H1 (cell line): Measurements from ENCODE around the gene CRELD1. TPM values are rescaled to one million over a fixed set of nuclear protein-coding genes. Genes with fewer than 3 reads are reported as not detected.

Experiments
- CTCF ChIA-PET: fragments of 300-600 bp; sonication (Branson Sonifier 250); formaldehyde crosslinking; loops from one replicate; lab custom pipeline; 2021; ENCODE audit not compliant: partially characterized antibody; lab: Charles Lee
- POLR2A ChIA-PET: fragments of 300-600 bp; sonication (Branson Sonifier 250); formaldehyde crosslinking; loops from one replicate; lab custom pipeline; 2021; ENCODE audit warnings: inconsistent platforms; ENCODE audit not compliant: partially characterized antibody; lab: Charles Lee
- DNase-seq, 2 experiments: peaks; one replicate each; pipeline versions ENCODE4 v3.0.0 to v3.0.0-alpha.2; 2010 to 2022; ENCODE audit warnings: low spot score in 2 of 2, low read depth in 1 of 2, mixed read lengths in 1 of 2
- FAIRE-seq: peaks from 2 replicates; lab custom pipeline; 2011; peaks lifted over from hg19 to GRCh38; lab: Jason Lieb, UNC
- H2AFZ ChIP-seq: 2 replicates; pipeline ENCODE4 v1.8.1; 2012; ENCODE audit warnings: low read length, inconsistent platforms
- H2AK5ac ChIP-seq: 2 replicates; pipeline ENCODE4 v1.6.1; 2013; ENCODE audit warnings: low read depth, low read length
- H2BK120ac ChIP-seq: replicated peaks from 2 replicates; pipeline ENCODE3; 2013; ENCODE audit warnings: low read depth, low read length, inconsistent platforms
- H2BK12ac ChIP-seq: 2 replicates; pipeline ENCODE4 v1.6.1; 2013; ENCODE audit warnings: low read depth, low read length
- H2BK15ac ChIP-seq: 2 replicates; pipeline ENCODE4 v1.6.1; 2013; ENCODE audit warnings: low read length
- H2BK20ac ChIP-seq: 2 replicates; pipeline ENCODE4 v1.6.1; 2013; ENCODE audit warnings: low read length
- H2BK5ac ChIP-seq: 2 replicates; pipeline ENCODE4 v1.6.1; 2013; ENCODE audit warnings: low read depth, low read length
- H3K14ac ChIP-seq: 2 replicates; pipeline ENCODE4 v1.6.1; 2013; ENCODE audit warnings: inconsistent platforms; ENCODE audit not compliant: insufficient read length
- H3K18ac ChIP-seq: 2 replicates; pipeline ENCODE4 v1.6.1; 2013; ENCODE audit warnings: low read length; ENCODE audit errors: extremely low read depth
- H3K23ac ChIP-seq: 2 replicates; pipeline ENCODE4 v1.6.1; 2013; ENCODE audit warnings: inconsistent platforms; ENCODE audit not compliant: insufficient read length
- H3K23me2 ChIP-seq: 2 replicates; pipeline ENCODE4 v1.6.1; 2013; ENCODE audit warnings: low read depth, low read length
- H3K27ac ChIP-seq: 2 replicates; pipeline ENCODE4 v1.6.1; 2011; ENCODE audit warnings: low read depth, low read length, inconsistent platforms
- H3K27me3 ChIP-seq, 4 experiments: replicated peaks in 1 of 4; 1 replicate in 1 of 4; 2 replicates in 3 of 4; pipeline versions ENCODE4 v1.6.1 to v1.8.1; 2011 to 2013; ENCODE audit warnings: low read length in 3 of 4, mild to moderate bottlenecking in 3 of 4, inconsistent platforms in 2 of 4, mixed read lengths in 2 of 4, moderate library complexity in 1 of 4; ENCODE audit not compliant: control insufficient read depth in 3 of 4, insufficient read depth in 3 of 4; ENCODE audit errors: extremely low read depth in 1 of 4
- H3K36me3 ChIP-seq, 4 experiments: 2 replicates each; pipeline versions ENCODE4 v1.6.1 to v1.8.1; 2011 to 2013; ENCODE audit warnings: mild to moderate bottlenecking in 4 of 4, low read length in 3 of 4, moderate library complexity in 2 of 4, control low read depth in 1 of 4, inconsistent platforms in 1 of 4; ENCODE audit not compliant: insufficient read depth in 4 of 4, control insufficient read depth in 2 of 4
- H3K4ac ChIP-seq: replicated peaks from 2 replicates; pipeline ENCODE3; 2013; ENCODE audit warnings: low read length, low read depth, mixed read lengths, inconsistent platforms; ENCODE audit not compliant: insufficient read length
- H3K4me1 ChIP-seq, 4 experiments: replicated peaks in 1 of 4; 1 replicate in 1 of 4; 2 replicates in 3 of 4; pipeline versions ENCODE4 v1.6.1 to v1.8.1; 2011 to 2013; ENCODE audit warnings: low read length in 3 of 4, inconsistent platforms in 2 of 4, mixed read lengths in 1 of 4; ENCODE audit not compliant: insufficient read depth in 4 of 4, control insufficient read depth in 3 of 4
- H3K4me2 ChIP-seq, 2 experiments: 2 replicates each; pipeline versions ENCODE4 v1.6.1 to v1.8.1; 2011 to 2013; ENCODE audit warnings: low read depth in 2 of 2, low read length in 2 of 2, control low read depth in 1 of 2, inconsistent platforms in 1 of 2, mild to moderate bottlenecking in 1 of 2; ENCODE audit not compliant: insufficient read depth in 1 of 2
- H3K4me3 ChIP-seq, 4 experiments: fragments of 200-600, 300-600 bp in 1 of 4; sonication (generic), shearing (Covaris generic), sonication (Bioruptor Twin) in 1 of 4; 2 replicates each; pipeline versions ENCODE4 v1.5.1 to v1.8.1; 2011 to 2016; ENCODE audit warnings: low read length in 4 of 4, low read depth in 3 of 4, control low read depth in 2 of 4, inconsistent platforms in 2 of 4, mild to moderate bottlenecking in 2 of 4, mixed read lengths in 1 of 4, moderate library complexity in 1 of 4; ENCODE audit not compliant: insufficient read depth in 2 of 4; ENCODE audit errors: extremely low read depth in 1 of 4
- H3K56ac ChIP-seq: replicated peaks from 2 replicates; pipeline ENCODE3; 2013; ENCODE audit warnings: low read depth, mild to moderate bottlenecking, mixed read lengths, low read length, inconsistent platforms; ENCODE audit not compliant: insufficient read length
- H3K79me1 ChIP-seq: 2 replicates; pipeline ENCODE4 v1.6.1; 2013; ENCODE audit warnings: low read depth, low read length, control low read depth
- H3K79me2 ChIP-seq, 2 experiments: 2 replicates each; pipeline versions ENCODE4 v1.6.1 to v1.8.1; 2012 to 2013; ENCODE audit warnings: low read length in 2 of 2, mild to moderate bottlenecking in 2 of 2, inconsistent platforms in 1 of 2; ENCODE audit not compliant: insufficient read depth in 2 of 2, control insufficient read depth in 1 of 2
- H3K9ac ChIP-seq, 4 experiments: replicated peaks in 1 of 4; 1 replicate in 1 of 4; 2 replicates in 3 of 4; pipeline versions ENCODE4 v1.6.1 to v1.8.1; 2011 to 2013; ENCODE audit warnings: low read depth in 3 of 4, low read length in 3 of 4, control low read depth in 2 of 4, mild to moderate bottlenecking in 2 of 4, moderate library complexity in 2 of 4, inconsistent platforms in 1 of 4; ENCODE audit errors: extremely low read depth in 1 of 4
- H3K9me3 ChIP-seq, 2 experiments: 2 replicates each; pipeline versions ENCODE4 v1.6.1 to v1.8.1; 2012 to 2013; ENCODE audit warnings: mild to moderate bottlenecking in 2 of 2, moderate library complexity in 2 of 2, control low read depth in 1 of 2, inconsistent platforms in 1 of 2, low read depth in 1 of 2, low read length in 1 of 2, mixed read lengths in 1 of 2; ENCODE audit not compliant: insufficient read depth in 2 of 2
- H4K20me1 ChIP-seq, 2 experiments: replicated peaks in 1 of 2; 2 replicates each; pipeline versions ENCODE3 to v1.8.1; 2011 to 2013; ENCODE audit warnings: inconsistent platforms in 2 of 2, low read length in 2 of 2, mild to moderate bottlenecking in 1 of 2; ENCODE audit not compliant: insufficient read depth in 2 of 2, control insufficient read depth in 1 of 2
- H4K5ac ChIP-seq: 2 replicates; pipeline ENCODE4 v1.6.1; 2013; ENCODE audit warnings: low read length, low read depth, mixed read lengths, inconsistent platforms; ENCODE audit not compliant: insufficient read length
- H4K8ac ChIP-seq: 2 replicates; pipeline ENCODE4 v1.8.0; 2013; ENCODE audit warnings: mild to moderate bottlenecking, moderate library complexity, low read length, inconsistent platforms; ENCODE audit not compliant: insufficient read depth; ENCODE audit errors: extremely low read depth
- H4K91ac ChIP-seq: replicated peaks from 2 replicates; pipeline ENCODE3; 2013; ENCODE audit warnings: low read length, mixed read lengths, inconsistent platforms; ENCODE audit not compliant: insufficient read length
- BRCA1 ChIP-seq: IDR thresholded peaks from 2 replicates; pipeline ENCODE4 v1.6.1; 2012; ENCODE audit warnings: low read depth, low read length, improper control_type of control experiment
- CHD2 ChIP-seq: IDR thresholded peaks from 2 replicates; pipeline ENCODE4 v1.6.1; 2012; ENCODE audit warnings: low read length, improper control_type of control experiment
- FOSL1 ChIP-seq: IDR thresholded peaks from 2 replicates; pipeline ENCODE4 v1.6.1; 2011; ENCODE audit warnings: mild to moderate bottlenecking, low read depth, low read length, moderate library complexity; ENCODE audit not compliant: insufficient read depth
- POLR2AphosphoS5 ChIP-seq: IDR thresholded peaks from 2 replicates; pipeline ENCODE4 v1.6.1; 2011; ENCODE audit warnings: low read depth, low read length
- SP2 ChIP-seq: IDR thresholded peaks from 2 replicates; pipeline ENCODE4 v1.6.1; 2012; ENCODE audit warnings: mild to moderate bottlenecking, low read length, inconsistent platforms
- TAF7 ChIP-seq: optimal IDR thresholded peaks from 2 replicates; pipeline ENCODE3; 2011; ENCODE audit warnings: low read depth, mild to moderate bottlenecking, inconsistent platforms, low read length, moderate library complexity, borderline replicate concordance
- TBP ChIP-seq: IDR thresholded peaks from 2 replicates; pipeline ENCODE4 v1.6.1; 2011; ENCODE audit warnings: low read depth, low read length, improper control_type of control experiment
- TCF12 ChIP-seq: IDR thresholded peaks from 2 replicates; pipeline ENCODE4 v1.6.1; 2011; ENCODE audit warnings: low read depth, mild to moderate bottlenecking, low read length
- YY1 ChIP-seq: IDR thresholded peaks from 2 replicates; pipeline ENCODE4 v1.6.1; 2011; ENCODE audit warnings: low read depth, mild to moderate bottlenecking, low read length
- WGBS, 2 experiments: shearing (Covaris generic) in 1 of 2; methylation state at CpG; one replicate each; pipeline versions ENCODE4 v1.1.6 to v1.1.7; 2013 to 2015; ENCODE audit warnings: low lambda C conversion rate in 2 of 2, mixed read lengths in 2 of 2, inconsistent platforms in 1 of 2, low coverage in 1 of 2, missing lambda C conversion rate in 1 of 2; ENCODE audit not compliant: insufficient replicate concordance in 2 of 2, insufficient coverage in 1 of 2, insufficient read length in 1 of 2; ENCODE audit errors: extremely low coverage in 1 of 2, missing lambda C conversion rate in 1 of 2; 5-methylcytosine and 5-hydroxymethylcytosine counted together
- polyA plus RNA-seq, 7 experiments: library from polyadenylated mRNA; depleted of rRNA in 3 of 7; stranded (reverse) in 5 of 7; unstranded in 2 of 7; fragments of >200 nt in 5 of 7; fragments of 200-250 nt in 2 of 7; gene quantifications; 1 replicate in 5 of 7; 2 replicates in 1 of 7; 4 replicates in 1 of 7; pipeline versions ENCODE4 v1.2.1 to v1.2.3, GENCODE V29; 2011 to 2013; ENCODE audit warnings: missing spikeins in 2 of 7, mixed read lengths in 2 of 7
- total RNA-seq: library from RNA; stranded (reverse); fragmentation: NEBNext Ultra II Directional; extraction: Animal tissue kit (Norgen Biotek cat#: 25700); gene quantifications from 2 replicates; pipeline ENCODE4 v1.2.1, GENCODE V29; 2021
- TF ChIP-seq, protein P1 (sequence below): IDR thresholded peaks from 2 replicates; pipeline ENCODE4 v1.6.1; 2012; ENCODE audit warnings: inconsistent platforms
- TF ChIP-seq, protein P2 (sequence below): IDR thresholded peaks from 2 replicates; pipeline ENCODE4 v1.6.1; 2012; ENCODE audit warnings: low read length, inconsistent platforms

The CRELD1 gene
- total and polyA plus RNA-seq, 2 of the 8 experiments (the other 6 are each of a cell fraction or from before 2014, with no cell fraction given), result 12.9 to 15.1 TPM

DNA sequence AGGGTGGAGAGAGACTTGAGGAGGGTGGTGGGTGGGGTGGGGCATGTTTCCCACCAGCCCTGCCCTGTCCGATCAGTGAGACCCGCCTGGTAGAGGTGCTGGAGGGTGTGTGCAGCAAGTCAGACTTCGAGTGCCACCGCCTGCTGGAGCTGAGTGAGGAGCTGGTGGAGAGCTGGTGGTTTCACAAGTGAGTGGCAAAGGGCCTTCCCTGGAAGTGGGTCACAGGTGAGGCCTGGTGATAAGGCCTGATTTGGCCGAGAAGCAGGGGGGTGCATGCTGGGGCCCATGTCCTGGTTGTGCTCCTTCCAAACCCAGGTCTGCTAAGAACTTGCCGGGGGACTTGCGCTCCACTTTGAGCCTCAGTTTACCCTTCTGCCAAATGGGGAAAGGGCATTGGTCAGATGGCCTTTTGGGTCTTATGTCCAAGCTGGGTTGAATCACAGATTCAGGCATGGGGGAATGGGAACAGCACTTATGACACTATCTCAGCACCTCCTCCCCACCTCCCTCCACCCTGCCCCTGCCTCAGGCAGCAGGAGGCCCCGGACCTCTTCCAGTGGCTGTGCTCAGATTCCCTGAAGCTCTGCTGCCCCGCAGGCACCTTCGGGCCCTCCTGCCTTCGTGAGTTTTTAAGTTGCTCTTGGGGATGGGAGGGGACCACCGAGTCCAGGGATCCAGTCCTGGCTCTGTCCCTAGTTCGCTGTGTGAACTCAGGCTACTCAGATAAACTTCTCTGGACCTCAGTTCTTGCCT is 4.0 kb downstream of the CRELD1 start:
- POLR2A ChIA-PET, result interaction anchor here (1.0 kb wide), 1 partner anchor 9 kb away, joined by 4 read pairs; no protein-coding TSS in a partner anchor
- H2BK120ac ChIP-seq, result no peak overlapping the region
- H3K9me3 ChIP-seq, result peaks cover 0 to 4% of the 10 kb centered on the region in 2 experiments; a peak in 1 of 4 replicates
- no peaks in the 10 kb centered on the region for H3K79me1 ChIP-seq
- FAIRE-seq, result no peak
- H3K23ac ChIP-seq, result no peak overlapping the region
- CTCF ChIA-PET, result interaction anchor here (1.2 to 1.6 kb wide), 4 partner anchors 9 to 117 kb away, joined by 3 to 5 read pairs (median 4); partner anchors contain the start of gene IL17RE
- no peak overlapping the region for H2BK20ac ChIP-seq
- DNase-seq, result no peak
- peaks cover 13% of the 10 kb centered on the region; the same call in 1 of the 2 replicates for H3K23me2 ChIP-seq
- H3K4ac ChIP-seq, result no peak overlapping the region
- 94% methylated on average over 13 of the region's 13 CpGs; no CpG with 5 or more reads in 1 of the 2 experiments for WGBS, 2 experiments
- no peak overlapping the region for H2AK5ac ChIP-seq
- H2AFZ ChIP-seq, result no peak overlapping the region
- no peak overlapping the region for H3K18ac ChIP-seq
- no peak overlapping the region for H4K8ac ChIP-seq
- no peak overlapping the region for H4K5ac ChIP-seq
- no peak overlapping the region for H4K91ac ChIP-seq
- no peak overlapping the region for H3K9ac ChIP-seq
- H4K20me1 ChIP-seq, result no peaks in the 10 kb centered on the region
- H3K4me3 ChIP-seq, result no peak overlapping the region
- no peak overlapping the region for H2BK15ac ChIP-seq
- H3K27me3 ChIP-seq, result no peaks in the 10 kb centered on the region
- H3K14ac ChIP-seq, result no peak overlapping the region
- H3K4me2 ChIP-seq, result no peak overlapping the region
- no peaks in the 10 kb centered on the region for H3K36me3 ChIP-seq
- H2BK5ac ChIP-seq, result no peak overlapping the region
- H2BK12ac ChIP-seq, result no peak overlapping the region
- no peak overlapping the region for H3K27ac ChIP-seq
- H3K56ac ChIP-seq, result no peak overlapping the region
- no peaks in the 10 kb centered on the region for H3K79me2 ChIP-seq
- H3K4me1 ChIP-seq, result peaks cover 0 to 10% (median 5%) of the 10 kb centered on the region in 4 experiments; a peak in 6 of 7 replicates
- TF ChIP-seq POLR2AphosphoS5 (no peak), TAF7 (no peak), TCF12 (no peak), CHD2 (no peak), BRCA1 (no peak), SP2 (no peak), YY1 (no peak), FOSL1 (no peak), TBP (no peak)
- TF ChIP-seq, protein P1, sequence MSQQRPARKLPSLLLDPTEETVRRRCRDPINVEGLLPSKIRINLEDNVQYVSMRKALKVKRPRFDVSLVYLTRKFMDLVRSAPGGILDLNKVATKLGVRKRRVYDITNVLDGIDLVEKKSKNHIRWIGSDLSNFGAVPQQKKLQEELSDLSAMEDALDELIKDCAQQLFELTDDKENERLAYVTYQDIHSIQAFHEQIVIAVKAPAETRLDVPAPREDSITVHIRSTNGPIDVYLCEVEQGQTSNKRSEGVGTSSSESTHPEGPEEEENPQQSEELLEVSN, result no peak
- TF ChIP-seq, protein P2, sequence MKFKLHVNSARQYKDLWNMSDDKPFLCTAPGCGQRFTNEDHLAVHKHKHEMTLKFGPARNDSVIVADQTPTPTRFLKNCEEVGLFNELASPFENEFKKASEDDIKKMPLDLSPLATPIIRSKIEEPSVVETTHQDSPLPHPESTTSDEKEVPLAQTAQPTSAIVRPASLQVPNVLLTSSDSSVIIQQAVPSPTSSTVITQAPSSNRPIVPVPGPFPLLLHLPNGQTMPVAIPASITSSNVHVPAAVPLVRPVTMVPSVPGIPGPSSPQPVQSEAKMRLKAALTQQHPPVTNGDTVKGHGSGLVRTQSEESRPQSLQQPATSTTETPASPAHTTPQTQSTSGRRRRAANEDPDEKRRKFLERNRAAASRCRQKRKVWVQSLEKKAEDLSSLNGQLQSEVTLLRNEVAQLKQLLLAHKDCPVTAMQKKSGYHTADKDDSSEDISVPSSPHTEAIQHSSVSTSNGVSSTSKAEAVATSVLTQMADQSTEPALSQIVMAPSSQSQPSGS, result no peak
